Suppressor macrophage treated with lipopolysaccharide for 1 hour (primary cell): ENCODE data around the gene MED25.

Source experiments
- DNase-seq, 3 donors: peaks; one replicate each; pipeline ENCODE4 v3.0.0-alpha.2; 2020 to 2022

Gene MED25

DNA sequence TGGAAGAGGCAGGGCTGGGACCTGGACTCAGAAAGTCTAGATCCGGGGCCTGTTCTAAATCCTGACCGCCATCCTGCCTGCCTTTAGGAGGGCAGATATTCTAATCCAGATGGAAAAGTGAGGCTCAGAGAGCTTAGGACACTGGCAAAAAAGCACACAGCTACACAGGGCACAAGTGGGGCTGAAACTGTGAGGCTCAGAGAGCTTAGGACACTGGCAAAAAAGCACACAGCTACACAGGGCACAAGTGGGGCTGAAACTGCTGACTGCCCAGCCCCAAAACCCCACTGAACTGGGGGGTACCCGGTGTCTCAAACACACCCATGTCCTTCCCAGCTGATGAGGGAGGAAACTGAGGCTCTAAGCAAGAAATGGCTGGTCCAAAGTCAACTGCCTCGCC, 57.1 kb downstream of the MED25 start:
- no peak for DNase-seq

DNA sequence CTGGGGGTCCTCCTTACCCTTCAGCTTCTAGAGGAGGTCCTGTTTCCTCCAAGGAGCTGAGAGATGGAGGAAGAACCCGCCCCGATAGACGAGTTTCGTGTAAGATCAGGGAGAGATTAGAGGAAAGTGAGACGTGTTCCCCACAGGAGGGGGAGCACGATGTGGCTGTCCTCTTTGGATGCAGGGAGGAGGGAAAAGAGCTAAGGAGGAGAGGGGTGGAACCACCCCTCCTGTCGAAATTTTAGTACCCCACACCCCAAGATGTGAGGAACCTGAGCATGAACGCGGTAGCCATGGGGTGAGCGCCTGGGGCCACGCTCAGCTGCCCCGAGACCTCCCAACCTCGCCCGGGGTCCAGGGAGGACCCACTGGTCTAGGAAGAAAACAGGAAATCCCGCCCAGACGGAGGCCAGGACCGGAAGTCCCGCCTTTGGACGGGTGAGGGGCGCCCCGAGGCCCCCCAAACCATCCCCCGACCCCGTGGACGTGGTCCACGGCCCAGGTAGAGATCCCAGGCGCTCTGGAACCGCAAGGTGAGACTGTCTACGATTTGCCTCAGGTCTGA, 57.9 kb downstream of the MED25 start:
- peak; percentile 52 to 68 (median 66) for DNase-seq

GRCh38 chr19:49876422-49877019, 58.4 kb downstream of the MED25 start:
- peak; percentile 99 for DNase-seq

DNA sequence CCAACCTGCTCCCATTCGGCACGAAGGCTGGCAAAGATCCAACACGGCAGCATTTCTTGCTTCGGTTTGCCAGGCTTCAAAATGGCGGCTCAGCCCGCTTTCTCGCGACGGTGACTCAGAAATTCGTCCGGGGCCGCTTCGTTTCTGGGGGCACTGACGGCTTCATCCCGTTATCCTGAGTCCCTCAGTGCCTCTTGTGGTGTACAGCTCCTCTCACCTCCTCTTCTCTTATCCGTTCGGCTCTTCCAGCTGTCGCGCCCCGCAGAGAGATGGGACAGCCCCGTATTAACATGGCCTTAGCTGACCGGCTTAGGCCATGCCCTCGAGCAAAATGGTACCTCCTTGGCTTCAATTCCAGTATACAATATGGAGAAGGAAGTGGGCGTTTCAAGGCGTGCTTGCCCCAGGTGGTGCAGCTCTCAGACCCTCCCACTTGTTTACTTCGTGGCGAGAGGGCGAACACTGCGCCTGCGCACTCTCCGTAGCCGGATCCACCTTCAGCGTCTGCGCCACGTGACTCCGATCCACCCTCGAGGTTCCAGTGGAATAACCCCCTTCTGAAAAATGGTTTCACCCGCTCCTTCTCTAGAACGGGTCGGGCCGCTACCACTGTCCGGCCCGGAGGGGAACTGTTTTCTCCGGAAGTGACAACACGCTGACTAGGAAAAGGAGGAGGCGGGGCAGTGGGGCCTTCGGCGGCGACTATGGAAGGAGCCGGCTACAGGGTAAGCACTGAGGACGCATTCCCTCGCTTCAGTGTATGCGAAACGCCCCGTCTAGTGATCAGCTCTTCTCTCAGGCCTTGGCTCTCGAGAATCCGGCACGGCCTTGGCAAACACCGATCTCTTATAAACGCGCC, 59.2 kb downstream of the MED25 start, which contains the start of the genes AKT1S1 and TBC1D17:
TSS of gene AKT1S1 (minus strand) at position 336 of the 859 bp plus-strand sequence. CDS start 4,060 bp downstream, outside the sequence.
TSS of gene TBC1D17 (plus strand) at position 683 of the 859 bp plus-strand sequence. CDS start at position 705, 22 bp downstream.
- DNase-seq, result peak; percentile 99 to 100 (median 100)

GRCh38 chr19:49877879-49878743, 60.0 kb downstream of the MED25 start:
- peak; percentile 98 to 100 (median 99) for DNase-seq

GRCh38 chr19:49878744-49879070, 60.6 kb downstream of the MED25 start:
- DNase-seq, result no peak

DNA sequence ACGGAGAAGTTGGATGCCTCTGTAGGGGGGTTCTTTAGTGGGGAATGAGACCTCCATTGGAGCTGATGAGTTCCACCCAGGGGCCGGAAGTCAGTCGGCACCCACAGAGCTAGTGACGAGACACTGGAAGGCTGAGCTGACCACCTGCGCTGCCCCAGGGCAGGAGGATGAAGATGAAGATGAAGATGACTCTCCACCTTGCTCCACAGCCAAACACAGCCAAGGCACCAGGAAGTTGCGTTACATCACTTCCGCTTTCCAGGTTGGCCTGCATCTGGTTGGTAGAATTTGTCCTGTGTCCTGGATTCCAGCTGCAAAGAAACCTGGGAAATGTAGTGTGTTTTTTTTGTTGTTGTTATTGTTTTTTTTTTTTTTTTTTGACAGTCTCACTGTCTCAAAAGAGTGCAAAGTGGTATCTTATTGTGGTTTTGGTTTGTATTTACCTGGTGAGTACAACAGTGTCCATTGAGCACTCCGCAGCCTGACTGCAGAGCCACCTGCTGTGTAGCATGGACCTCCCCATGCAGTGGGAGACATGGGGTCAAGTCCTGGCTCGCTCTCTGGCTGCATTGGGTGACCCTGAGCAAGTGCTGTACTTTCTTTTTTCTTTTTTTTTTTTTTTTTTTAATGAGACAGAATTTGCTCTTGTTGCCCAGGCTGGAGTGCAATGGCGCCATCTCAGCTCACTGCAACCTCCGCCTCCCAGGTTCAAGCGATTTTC, 61.3 kb downstream of the MED25 start:
- peak in 2 of 3 donors; percentile 47 to 54 for DNase-seq

DNA sequence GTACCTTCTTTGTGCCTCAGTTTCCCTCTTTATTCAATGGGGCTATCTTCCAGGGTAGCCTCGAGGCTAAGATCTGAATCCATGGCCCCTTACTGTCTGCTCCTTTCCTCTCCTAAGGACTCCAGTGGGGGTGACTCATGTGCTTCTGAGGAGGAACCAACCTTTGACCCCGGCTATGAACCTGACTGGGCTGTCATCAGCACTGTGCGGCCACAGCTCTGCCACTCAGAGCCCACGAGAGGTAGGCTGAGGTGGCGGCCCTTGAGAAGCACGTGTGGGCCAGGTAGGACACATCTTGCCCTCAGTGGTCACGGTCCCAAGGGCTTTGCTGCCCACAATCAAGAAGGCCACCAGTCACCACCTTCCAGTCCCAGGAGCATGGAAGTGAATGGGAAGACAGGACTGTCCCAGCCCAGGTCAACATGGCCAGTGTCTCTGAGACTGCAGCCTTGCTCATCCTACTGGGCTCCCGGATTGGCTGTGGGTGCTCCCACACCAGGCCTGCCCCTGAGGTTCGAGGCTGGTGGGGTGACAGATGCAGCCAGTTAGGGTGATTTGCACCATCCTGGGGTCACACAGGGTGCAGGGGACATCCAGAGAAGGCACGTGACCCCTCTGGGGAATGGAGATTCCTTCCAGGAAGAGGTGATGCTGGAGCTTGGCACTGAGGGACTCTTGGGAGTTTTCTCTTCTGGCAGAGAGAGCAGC, 62.2 kb downstream of the MED25 start:
- DNase-seq, result peak in 1 of 3 donors; percentile 38

DNA sequence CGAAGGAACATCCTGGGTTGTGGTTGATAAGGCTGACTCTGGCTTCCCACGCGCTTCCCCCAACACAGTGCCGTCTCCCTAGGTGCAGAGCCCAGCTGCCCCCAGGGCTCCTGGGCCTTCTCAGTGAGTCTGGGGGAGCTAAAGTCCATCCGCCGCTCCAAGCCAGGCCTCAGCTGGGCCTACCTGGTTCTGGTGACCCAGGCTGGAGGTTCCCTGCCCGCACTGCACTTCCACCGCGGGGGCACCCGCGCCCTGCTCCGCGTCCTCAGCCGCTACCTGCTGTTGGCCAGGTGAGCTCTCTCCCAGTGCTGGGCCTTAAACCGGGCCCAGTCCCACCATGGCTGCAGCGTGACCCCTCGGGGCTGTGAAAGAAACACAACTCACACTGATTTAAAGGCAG, 63.1 kb downstream of the MED25 start:
- DNase-seq, result no peak

GRCh38 chr19:49881672-49882394, 63.7 kb downstream of the MED25 start:
- peak in 2 of 3 donors; percentile 33 to 51 for DNase-seq

DNA sequence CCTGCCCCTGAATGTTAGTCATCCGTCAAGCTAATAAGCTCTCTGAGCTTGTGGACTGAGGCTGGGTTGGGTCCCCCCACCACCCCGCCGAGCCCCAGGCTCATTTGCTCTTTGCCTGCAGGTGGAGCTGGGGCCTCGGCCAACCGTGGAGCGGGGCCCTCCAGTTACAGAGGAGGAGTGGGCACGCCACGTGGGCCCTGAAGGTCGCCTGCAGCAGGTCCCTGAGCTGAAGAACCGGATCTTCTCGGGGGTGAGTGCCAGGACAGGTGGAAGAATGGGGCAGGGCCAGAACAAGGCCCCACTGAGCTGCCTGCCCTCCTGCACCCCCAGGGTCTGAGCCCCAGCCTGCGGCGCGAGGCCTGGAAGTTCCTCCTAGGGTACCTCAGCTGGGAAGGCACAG, 64.6 kb downstream of the MED25 start:
- DNase-seq, result no peak

GRCh38 chr19:49883094-49883493, 65.0 kb downstream of the MED25 start:
- no peak for DNase-seq

GRCh38 chr19:49884109-49884508, 66.0 kb downstream of the MED25 start:
- DNase-seq, result no peak

DNA sequence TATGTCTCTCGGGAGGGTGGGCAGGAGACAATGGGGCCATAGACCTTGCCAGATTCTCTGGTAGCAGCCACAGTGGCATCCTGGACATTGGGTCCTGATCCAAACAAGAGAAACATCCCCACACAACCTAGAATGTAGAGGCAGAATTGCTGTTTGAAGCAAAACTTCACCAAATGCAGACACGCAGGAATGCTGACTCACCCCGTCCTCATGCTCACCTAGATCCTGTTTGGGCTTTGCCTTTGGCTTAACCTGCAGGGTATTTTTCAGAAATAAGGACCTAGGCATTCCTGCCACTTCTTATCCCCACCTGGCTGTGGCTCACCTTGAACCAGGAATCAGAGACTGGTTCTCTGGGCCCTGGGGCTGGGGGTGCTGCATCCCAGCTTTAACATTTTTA, 66.7 kb downstream of the MED25 start:
- no peak for DNase-seq
